ENCODE measurements around the gene INF2.
"Not testable (repeated sequence)": the region's sequence is repeated elsewhere in the genome, so short reads cannot be mapped to it uniquely, and the experiment has no call there.

Gene INF2

DNA sequence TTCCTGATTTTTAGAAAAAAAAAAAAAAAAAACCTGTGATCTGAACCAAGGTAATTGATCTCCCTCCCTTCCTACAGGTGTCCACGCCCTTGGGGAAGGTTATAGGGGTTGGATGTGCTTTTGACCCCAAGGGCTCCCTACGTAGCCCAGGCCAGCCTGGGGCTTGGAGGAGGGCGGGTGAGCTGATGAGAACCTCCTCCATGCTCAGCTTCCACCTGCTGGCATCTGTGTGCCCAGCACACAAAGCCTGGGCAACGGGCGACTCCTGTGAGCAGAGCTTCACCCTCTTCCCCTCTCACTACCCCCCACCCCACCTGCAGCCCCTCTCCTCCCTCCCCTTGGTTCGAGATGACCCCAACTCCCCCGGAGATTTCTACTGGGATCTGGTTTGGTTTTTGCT lies 25.3 kb upstream of the INF2 start:
- DNase-seq (ENCODE audit: low read depth): no peak
- TF ChIP-seq, protein P1, sequence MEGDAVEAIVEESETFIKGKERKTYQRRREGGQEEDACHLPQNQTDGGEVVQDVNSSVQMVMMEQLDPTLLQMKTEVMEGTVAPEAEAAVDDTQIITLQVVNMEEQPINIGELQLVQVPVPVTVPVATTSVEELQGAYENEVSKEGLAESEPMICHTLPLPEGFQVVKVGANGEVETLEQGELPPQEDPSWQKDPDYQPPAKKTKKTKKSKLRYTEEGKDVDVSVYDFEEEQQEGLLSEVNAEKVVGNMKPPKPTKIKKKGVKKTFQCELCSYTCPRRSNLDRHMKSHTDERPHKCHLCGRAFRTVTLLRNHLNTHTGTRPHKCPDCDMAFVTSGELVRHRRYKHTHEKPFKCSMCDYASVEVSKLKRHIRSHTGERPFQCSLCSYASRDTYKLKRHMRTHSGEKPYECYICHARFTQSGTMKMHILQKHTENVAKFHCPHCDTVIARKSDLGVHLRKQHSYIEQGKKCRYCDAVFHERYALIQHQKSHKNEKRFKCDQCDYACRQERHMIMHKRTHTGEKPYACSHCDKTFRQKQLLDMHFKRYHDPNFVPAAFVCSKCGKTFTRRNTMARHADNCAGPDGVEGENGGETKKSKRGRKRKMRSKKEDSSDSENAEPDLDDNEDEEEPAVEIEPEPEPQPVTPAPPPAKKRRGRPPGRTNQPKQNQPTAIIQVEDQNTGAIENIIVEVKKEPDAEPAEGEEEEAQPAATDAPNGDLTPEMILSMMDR (conservative IDR thresholded peaks at IDR 0.05; ENCODE audit: control insufficient read depth, insufficient read depth, low read depth, low read length): no peak
- no peak overlapping the region for H3K4me3 ChIP-seq (ENCODE audit: control insufficient read depth, low read depth, low read length)

DNA sequence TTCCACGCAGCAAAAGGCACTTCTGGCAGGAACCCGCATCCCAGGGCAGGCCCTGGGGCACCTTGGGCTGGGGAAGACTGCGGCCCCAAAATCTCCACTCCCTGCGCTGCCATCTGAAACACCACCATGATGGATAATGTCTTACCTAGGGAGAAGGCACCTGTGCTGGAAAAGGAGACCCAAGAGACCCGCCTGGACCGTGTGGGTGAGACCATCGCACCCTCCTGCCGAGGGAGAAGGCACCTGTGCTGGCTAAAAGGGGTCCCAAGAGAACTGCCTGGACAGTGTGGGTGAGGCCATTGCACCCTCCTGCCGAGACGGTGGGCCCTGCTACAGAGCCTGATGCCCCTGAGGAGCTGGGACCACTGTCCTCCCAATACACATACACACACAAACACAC lies 24.8 kb upstream of the INF2 start:
- H3K4me3 ChIP-seq (ENCODE audit: control insufficient read depth, low read depth, low read length): no peak overlapping the region
- TF ChIP-seq, protein P1 (conservative IDR thresholded peaks at IDR 0.05; ENCODE audit: control insufficient read depth, insufficient read depth, low read depth, low read length): no peak
- DNase-seq (ENCODE audit: low read depth): no peak

DNA sequence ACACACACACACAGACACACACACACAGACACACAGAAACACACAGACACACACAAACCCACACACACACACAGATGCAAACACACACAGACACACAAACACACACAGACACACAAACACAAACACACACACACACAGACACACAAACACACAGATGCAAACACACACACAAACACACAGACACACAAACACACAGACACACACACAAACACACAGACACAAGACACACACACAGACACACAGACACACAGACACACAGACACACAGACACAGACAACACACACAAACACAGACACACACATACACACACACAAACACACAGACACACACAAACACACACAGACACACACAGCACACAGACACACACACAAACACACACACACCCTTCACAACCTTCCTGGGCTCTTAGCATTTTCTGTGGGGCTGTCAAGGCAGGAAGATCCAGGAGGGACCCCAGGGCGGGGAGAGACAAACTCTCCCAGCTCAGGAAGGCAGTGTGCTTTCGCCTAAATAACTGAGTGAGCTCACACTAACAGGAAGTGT lies 24.2 kb upstream of the INF2 start:
- no peak overlapping the region for H3K4me3 ChIP-seq (ENCODE audit: control insufficient read depth, low read depth, low read length)
- DNase-seq (ENCODE audit: low read depth): no peak
- TF ChIP-seq, protein P1 (conservative IDR thresholded peaks at IDR 0.05; ENCODE audit: control insufficient read depth, insufficient read depth, low read depth, low read length): no peak

DNA sequence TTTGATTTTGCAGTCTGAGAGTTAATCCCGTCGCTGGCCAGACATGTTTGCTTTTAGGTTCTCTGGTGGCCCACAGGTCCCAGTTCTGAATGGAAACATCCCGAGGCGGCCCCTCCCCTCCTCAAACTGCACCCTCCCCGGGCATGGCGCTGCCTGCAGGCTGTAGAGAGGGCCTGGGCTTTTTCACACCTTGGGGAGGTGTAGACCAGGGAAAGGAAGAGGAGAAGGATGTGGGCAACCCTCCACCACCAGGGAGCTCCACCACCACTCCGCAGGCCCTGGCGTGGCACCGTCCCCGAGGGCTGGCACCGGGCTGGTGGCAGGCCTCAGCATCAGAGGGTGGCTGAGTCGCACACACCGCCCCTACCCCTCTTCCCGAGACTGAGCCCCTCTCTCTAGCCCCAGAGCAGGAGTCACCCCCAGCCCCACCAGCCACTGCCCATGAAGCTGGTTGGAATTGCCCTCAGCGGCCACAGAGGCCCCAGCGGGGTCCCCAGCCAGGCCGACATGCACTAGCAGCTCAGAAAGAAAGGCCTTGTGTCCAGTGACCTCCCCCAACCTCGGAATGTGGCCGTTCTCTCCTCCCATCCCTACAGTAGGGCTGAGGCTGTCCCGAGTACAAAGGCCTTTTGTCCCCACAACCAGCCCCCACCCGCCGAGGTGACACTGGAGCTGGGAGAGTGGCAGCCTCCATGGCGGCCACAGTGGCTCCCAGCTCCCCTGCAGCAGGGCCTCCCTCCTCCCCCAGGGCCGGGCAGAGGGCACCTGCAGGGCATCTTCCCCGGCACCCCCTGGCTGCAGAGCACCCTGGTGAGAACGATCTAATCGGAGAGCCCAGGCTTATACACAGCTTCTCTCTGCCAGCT lies 23.5 kb upstream of the INF2 start:
- no peak overlapping the region for H3K4me3 ChIP-seq (ENCODE audit: control insufficient read depth, low read depth, low read length)
- DNase-seq (ENCODE audit: low read depth): no peak
- TF ChIP-seq, protein P1 (conservative IDR thresholded peaks at IDR 0.05; ENCODE audit: control insufficient read depth, insufficient read depth, low read depth, low read length): no peak

DNA sequence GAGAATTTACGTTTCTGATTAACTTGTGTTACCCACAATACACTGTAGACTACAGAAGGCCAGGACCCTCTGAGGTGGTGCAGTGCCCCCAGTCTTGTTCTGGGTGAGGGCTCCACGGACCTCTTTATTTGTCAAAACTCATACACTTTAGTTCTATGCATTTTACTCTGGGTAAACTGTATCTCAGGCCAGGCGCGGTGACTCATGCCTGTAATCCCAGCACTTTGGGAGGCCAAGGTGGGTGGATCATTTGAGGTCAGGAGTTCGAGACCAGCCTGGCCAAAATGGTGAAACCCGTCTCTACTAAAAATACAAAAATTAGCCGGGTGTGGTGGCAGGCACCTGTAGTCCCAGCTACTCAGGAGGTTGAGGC lies 22.9 kb upstream of the INF2 start:
- not testable (repeated sequence) for DNase-seq (ENCODE audit: low read depth); H3K4me3 ChIP-seq (ENCODE audit: control insufficient read depth, low read depth, low read length)

DNA sequence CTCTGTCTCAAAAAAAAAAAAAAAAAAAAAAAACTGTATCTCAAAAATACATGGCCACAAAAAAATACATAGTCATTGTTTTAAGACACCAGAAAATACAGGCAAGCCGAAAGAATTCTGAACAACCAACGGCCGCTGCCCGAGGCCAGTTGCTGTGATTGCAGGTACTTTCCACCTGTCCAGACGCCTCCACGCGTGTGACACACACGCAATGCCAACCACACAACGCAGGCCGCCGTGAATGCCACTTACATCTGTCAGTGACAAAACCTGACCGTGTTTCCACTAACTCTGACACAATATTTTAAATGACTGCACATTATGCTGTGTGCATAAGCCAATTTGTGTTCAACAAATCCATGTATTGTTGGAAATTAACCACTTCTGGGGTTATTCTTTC lies 22.4 kb upstream of the INF2 start:
- no peak for DNase-seq (ENCODE audit: low read depth)
- no peak overlapping the region for H3K4me3 ChIP-seq (ENCODE audit: control insufficient read depth, low read depth, low read length)
- TF ChIP-seq, protein P1 (conservative IDR thresholded peaks at IDR 0.05; ENCODE audit: control insufficient read depth, insufficient read depth, low read depth, low read length): no peak

DNA sequence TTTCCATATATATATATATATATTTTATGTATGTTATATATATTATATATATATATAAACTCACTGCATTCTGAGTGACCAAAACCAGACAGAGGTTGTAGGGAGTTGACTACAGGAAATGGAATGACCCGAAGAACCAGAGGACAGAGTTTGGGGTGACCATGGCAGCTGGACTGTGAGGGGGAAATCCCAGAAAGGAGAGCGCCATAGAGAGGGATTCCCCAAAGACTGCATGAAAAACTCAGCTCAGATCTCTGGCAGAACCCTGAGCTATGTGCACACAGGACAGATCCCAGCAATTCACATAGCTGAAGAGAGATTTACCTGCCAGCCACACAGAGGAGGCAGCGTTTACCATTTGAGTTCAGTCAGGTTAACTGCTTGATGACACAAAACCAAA lies 19.7 kb upstream of the INF2 start:
- H3K4me3 ChIP-seq (ENCODE audit: control insufficient read depth, low read depth, low read length): no peak overlapping the region
- TF ChIP-seq, protein P1 (conservative IDR thresholded peaks at IDR 0.05; ENCODE audit: control insufficient read depth, insufficient read depth, low read depth, low read length): no peak
- no peak for DNase-seq (ENCODE audit: low read depth)

DNA sequence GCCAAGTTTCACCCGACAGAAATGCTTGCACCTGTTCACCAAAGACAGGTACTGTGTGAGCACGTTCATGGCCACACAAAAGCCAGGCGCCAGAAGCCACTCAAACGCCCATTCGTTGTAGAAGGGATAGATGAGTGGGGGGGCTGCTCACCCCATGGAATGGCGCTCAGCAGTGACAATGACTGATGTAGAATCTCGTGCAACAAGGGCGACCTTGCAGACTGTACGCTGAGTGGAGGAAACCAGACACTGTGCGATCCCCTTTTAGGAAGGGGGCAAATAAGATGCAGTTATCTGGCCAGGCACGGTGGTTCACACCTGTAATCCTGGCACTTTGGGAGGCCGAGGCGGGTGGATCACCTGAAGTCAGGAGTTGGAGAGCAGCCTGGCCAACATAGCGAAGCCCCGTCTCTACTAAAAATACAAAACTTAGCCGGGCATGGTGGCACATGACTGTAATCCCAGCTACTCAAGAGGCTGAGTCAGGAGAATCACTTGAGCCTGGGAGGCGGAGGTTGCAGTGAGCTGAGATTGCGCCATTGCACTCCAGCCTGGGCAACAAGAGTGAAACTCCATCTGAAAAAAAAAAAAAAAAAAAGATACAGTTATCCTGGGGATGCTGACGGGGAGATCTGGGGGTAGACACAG lies 18.0 kb upstream of the INF2 start:
- H3K4me3 ChIP-seq (ENCODE audit: control insufficient read depth, low read depth, low read length); DNase-seq (ENCODE audit: low read depth): not testable (repeated sequence)

DNA sequence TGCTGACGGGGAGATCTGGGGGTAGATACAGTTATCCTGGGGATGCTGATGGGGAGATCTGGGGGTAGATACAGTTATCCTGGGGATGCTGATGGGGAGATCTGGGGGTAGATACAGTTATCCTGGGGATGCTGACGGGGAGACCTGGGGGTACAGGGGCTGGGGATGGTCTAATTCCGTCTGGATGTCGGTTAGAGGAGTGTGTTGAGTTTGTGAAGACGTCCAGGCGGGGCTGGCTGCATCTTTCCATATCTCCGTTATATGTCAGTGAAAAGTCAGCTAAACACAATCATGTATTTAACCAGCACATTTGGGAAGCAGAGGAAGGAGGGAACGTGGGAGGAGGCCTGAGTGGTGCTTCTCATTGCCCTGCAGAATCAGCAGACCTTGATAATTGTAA lies 17.3 kb upstream of the INF2 start:
- not testable (repeated sequence) for DNase-seq (ENCODE audit: low read depth); H3K4me3 ChIP-seq (ENCODE audit: control insufficient read depth, low read depth, low read length)

All from fibroblast of mammary gland (primary cell).